ENCODE results near the gene FRRS1. TPM values are rescaled to one million over a fixed set of nuclear protein-coding genes. Genes with fewer than 3 reads are reported as not detected.

The FRRS1 gene
- polyA plus RNA-seq, 1 donor (not counting 4 experiments of a cell fraction or from before 2014, with no cell fraction given) = 11.2 TPM

DNA sequence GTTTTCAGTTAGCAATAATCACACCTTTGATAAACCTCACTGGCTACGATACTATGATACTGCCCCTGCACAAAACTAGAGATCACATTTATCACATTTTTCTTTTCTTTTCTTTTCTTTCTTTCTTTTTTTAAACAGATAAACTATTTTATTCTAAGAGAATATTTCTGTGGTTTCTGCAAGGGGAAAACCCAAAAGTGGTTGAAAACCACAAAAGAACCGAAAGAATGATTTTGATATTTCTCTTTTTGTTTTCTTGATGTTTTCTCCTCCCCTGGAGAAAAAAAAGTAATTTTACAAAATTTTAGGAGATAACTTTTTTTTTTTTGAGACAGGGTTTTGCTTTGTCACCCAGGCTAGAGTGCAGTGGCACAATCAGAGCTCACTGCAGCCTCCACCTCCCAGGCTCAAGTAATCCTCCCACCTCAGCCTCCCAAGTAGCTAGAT is 18.4 kb upstream of the FRRS1 start:
- H3K4me2 ChIP-seq (ENCODE audit: control insufficient read depth, extremely low read depth, insufficient read depth, low read depth, low read length) = no peak overlapping the region
- DNase-seq (ENCODE audit: low read depth, low spot score) (no peak), FAIRE-seq (no peak)
- H3K4me3 ChIP-seq (ENCODE audit: control insufficient read depth in 2 of 3, extremely low read depth in 1 of 3, insufficient read depth in 2 of 3, low read depth in 1 of 3, low read length in 3 of 3) = no peak overlapping the region
- TF ChIP-seq EZH2 (IDR thresholded peaks at IDR 0.05; ENCODE audit: low read length) = no peak
- TF ChIP-seq, protein P1, sequence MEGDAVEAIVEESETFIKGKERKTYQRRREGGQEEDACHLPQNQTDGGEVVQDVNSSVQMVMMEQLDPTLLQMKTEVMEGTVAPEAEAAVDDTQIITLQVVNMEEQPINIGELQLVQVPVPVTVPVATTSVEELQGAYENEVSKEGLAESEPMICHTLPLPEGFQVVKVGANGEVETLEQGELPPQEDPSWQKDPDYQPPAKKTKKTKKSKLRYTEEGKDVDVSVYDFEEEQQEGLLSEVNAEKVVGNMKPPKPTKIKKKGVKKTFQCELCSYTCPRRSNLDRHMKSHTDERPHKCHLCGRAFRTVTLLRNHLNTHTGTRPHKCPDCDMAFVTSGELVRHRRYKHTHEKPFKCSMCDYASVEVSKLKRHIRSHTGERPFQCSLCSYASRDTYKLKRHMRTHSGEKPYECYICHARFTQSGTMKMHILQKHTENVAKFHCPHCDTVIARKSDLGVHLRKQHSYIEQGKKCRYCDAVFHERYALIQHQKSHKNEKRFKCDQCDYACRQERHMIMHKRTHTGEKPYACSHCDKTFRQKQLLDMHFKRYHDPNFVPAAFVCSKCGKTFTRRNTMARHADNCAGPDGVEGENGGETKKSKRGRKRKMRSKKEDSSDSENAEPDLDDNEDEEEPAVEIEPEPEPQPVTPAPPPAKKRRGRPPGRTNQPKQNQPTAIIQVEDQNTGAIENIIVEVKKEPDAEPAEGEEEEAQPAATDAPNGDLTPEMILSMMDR (optimal IDR thresholded peaks at IDR 0.05 in 1 of 3, IDR thresholded peaks at IDR 0.05 in 1 of 3, conservative IDR thresholded peaks at IDR 0.05 in 1 of 3; ENCODE audit: extremely low read depth in 1 of 3, insufficient read depth in 2 of 3, low read length in 3 of 3) = no peak
- no peaks in the 10 kb centered on the region for H3K4me1 ChIP-seq (ENCODE audit: control insufficient read depth, extremely low read depth, insufficient read depth, low read length)
- no peak overlapping the region for H2AFZ ChIP-seq (ENCODE audit: control insufficient read depth, low read length)
- no peaks in the 10 kb centered on the region for H3K9me1 ChIP-seq (ENCODE audit: control insufficient read depth, extremely low read depth, insufficient read depth, low read length)
- H4K20me1 ChIP-seq (ENCODE audit: control insufficient read depth, extremely low read depth, insufficient read depth, low read length) = no peaks in the 10 kb centered on the region
- H3K27ac ChIP-seq (ENCODE audit: control insufficient read depth, insufficient read depth, low read length) = no peak overlapping the region
- no peaks in the 10 kb centered on the region for H3K36me3 ChIP-seq (ENCODE audit: control insufficient read depth in 2 of 2, extremely low read depth in 1 of 2, insufficient read depth in 2 of 2, low read length in 2 of 2)
- no peak overlapping the region for H3K9ac ChIP-seq (ENCODE audit: control insufficient read depth, extremely low read depth, insufficient read depth, low read length)
- no peaks in the 10 kb centered on the region for H3K79me2 ChIP-seq (ENCODE audit: control insufficient read depth, insufficient read depth, low read length)
- dilution Hi-C loops (cut with MboI; ENCODE audit: extremely low pct_ligation_motif_present, low sequenced_read_pairs) = no loop called here
- H3K27me3 ChIP-seq (ENCODE audit: control insufficient read depth, extremely low read depth, insufficient read depth, low read length) = no peaks in the 10 kb centered on the region
- no peaks in the 10 kb centered on the region for H3K9me3 ChIP-seq (ENCODE audit: control insufficient read depth, low read depth, low read length)

DNA sequence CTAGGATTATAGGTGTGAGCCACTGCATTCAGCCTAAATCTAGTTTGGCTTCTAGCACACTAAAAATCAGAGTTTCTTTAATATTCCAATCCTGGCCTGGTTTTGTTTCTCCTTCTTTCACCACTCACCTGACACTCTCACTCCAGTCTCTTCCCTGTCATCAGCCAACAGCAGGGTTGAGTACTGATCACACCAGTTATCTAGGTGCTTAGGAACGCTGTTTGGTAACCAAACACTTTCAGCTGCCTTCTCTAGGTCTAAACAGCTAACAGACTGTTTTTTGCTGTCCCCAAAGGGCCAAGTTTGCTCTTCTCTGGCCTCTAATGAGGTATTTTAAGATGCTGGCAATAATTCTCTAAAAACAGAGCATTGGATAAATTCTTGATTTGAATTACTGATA is 17.7 kb upstream of the FRRS1 start:
- H3K36me3 ChIP-seq (ENCODE audit: control insufficient read depth in 2 of 2, extremely low read depth in 1 of 2, insufficient read depth in 2 of 2, low read length in 2 of 2) = no peaks in the 10 kb centered on the region
- no peak overlapping the region for H2AFZ ChIP-seq (ENCODE audit: control insufficient read depth, low read length)
- H3K27me3 ChIP-seq (ENCODE audit: control insufficient read depth, extremely low read depth, insufficient read depth, low read length) = no peaks in the 10 kb centered on the region
- FAIRE-seq (no peak), DNase-seq (ENCODE audit: low read depth, low spot score) (no peak)
- H3K79me2 ChIP-seq (ENCODE audit: control insufficient read depth, insufficient read depth, low read length) = no peaks in the 10 kb centered on the region
- no peaks in the 10 kb centered on the region for H3K9me1 ChIP-seq (ENCODE audit: control insufficient read depth, extremely low read depth, insufficient read depth, low read length)
- H4K20me1 ChIP-seq (ENCODE audit: control insufficient read depth, extremely low read depth, insufficient read depth, low read length) = no peaks in the 10 kb centered on the region
- no peak overlapping the region for H3K4me2 ChIP-seq (ENCODE audit: control insufficient read depth, extremely low read depth, insufficient read depth, low read depth, low read length)
- TF ChIP-seq, protein P1 (optimal IDR thresholded peaks at IDR 0.05 in 1 of 3, IDR thresholded peaks at IDR 0.05 in 1 of 3, conservative IDR thresholded peaks at IDR 0.05 in 1 of 3; ENCODE audit: extremely low read depth in 1 of 3, insufficient read depth in 2 of 3, low read length in 3 of 3) = no peak
- no peak for TF ChIP-seq EZH2 (IDR thresholded peaks at IDR 0.05; ENCODE audit: low read length)
- H3K4me1 ChIP-seq (ENCODE audit: control insufficient read depth, extremely low read depth, insufficient read depth, low read length) = no peaks in the 10 kb centered on the region
- no peak overlapping the region for H3K9ac ChIP-seq (ENCODE audit: control insufficient read depth, extremely low read depth, insufficient read depth, low read length)
- H3K27ac ChIP-seq (ENCODE audit: control insufficient read depth, insufficient read depth, low read length) = no peak overlapping the region
- no peak overlapping the region for H3K4me3 ChIP-seq (ENCODE audit: control insufficient read depth in 2 of 3, extremely low read depth in 1 of 3, insufficient read depth in 2 of 3, low read depth in 1 of 3, low read length in 3 of 3)
- dilution Hi-C loops (cut with MboI; ENCODE audit: extremely low pct_ligation_motif_present, low sequenced_read_pairs) = no loop called here
- H3K9me3 ChIP-seq (ENCODE audit: control insufficient read depth, low read depth, low read length) = no peaks in the 10 kb centered on the region
